Heart left ventricle (tissue), 16 donors: ENCODE data around the gene LSAMP. TPM values are rescaled to one million over a fixed set of nuclear protein-coding genes. Genes with fewer than 3 reads are reported as not detected.

Experiments used
- ATAC-seq, 4 donors: fragments of 200-7000 bp; cut with Tn5 transposase; one replicate each; pipeline ENCODE4 v1.9.1; 2020 to 2022; ENCODE audit warnings: moderate library complexity in 4 of 4, mild to moderate bottlenecking in 3 of 4, moderate number of reproducible peaks in 1 of 4
- DNase-seq, 5 donors: peaks; one replicate each; pipeline ENCODE4 v3.0.0-alpha.2; 2020
- H3K27ac ChIP-seq, 12 donors: fragments of 200-600 bp; sonication (generic) in 4 of 12; one replicate each; pipeline versions ENCODE4 v1.5.0 to v1.8.0; 2016 to 2022; ENCODE audit warnings: mild to moderate bottlenecking in 2 of 12
- H3K27me3 ChIP-seq, 9 donors: fragments of 200-600 bp; sonication (generic) in 2 of 9; one replicate each; pipeline versions ENCODE4 v1.5.1 to v1.8.0; 2016 to 2022; ENCODE audit warnings: mild to moderate bottlenecking in 3 of 9
- H3K36me3 ChIP-seq, 9 donors: fragments of 200-600 bp; sonication (generic) in 2 of 9; one replicate each; pipeline versions ENCODE4 v1.5.0 to v1.8.0; 2018 to 2022; ENCODE audit warnings: mild to moderate bottlenecking in 2 of 9
- H3K4me1 ChIP-seq, 12 donors: fragments of 200-600 bp; sonication (generic) in 4 of 12; one replicate each; pipeline versions ENCODE4 v1.5.0 to v1.8.0; 2016 to 2022; ENCODE audit warnings: mild to moderate bottlenecking in 3 of 12
- H3K4me3 ChIP-seq, 12 donors: fragments of 200-600 bp; sonication (generic) in 4 of 12; one replicate each; pipeline versions ENCODE4 v1.5.0 to v1.8.0; 2017 to 2022; ENCODE audit warnings: mild to moderate bottlenecking in 9 of 12, moderate library complexity in 4 of 12
- H3K9me3 ChIP-seq, 12 donors: fragments of 200-600 bp; sonication (generic) in 4 of 12; one replicate each; pipeline versions ENCODE4 v1.5.0 to v1.8.0; 2016 to 2022; ENCODE audit warnings: mild to moderate bottlenecking in 1 of 12
- CTCF ChIP-seq, 12 donors: fragments of 200-600 bp; sonication (generic) in 4 of 12; IDR thresholded peaks; one replicate each; pipeline versions ENCODE4 v1.5.0 to v1.8.0; 2018 to 2022; ENCODE audit warnings: antibody characterized with exemption in 12 of 12, mild to moderate bottlenecking in 5 of 12
- POLR2A ChIP-seq, 2 donors: fragments of 450-650 bp; IDR thresholded peaks; one replicate each; pipeline ENCODE4 v1.6.1; 2017; ENCODE audit warnings: antibody characterized with exemption in 2 of 2, mild to moderate bottlenecking in 2 of 2, moderate library complexity in 2 of 2
- WGBS, 4 donors: extraction: QIAGEN DNeasy Blood & Tissue Kit in 2 of 4; methylation state at CpG; one replicate each; pipeline versions ENCODE4 v1.1.5 to v1.1.7; 2013 to 2018; 5-methylcytosine and 5-hydroxymethylcytosine counted together
- intact Hi-C, 10 donors: fragments of 100-400 bp; cut with DNase I; formaldehyde crosslinking; loops; one replicate each; pipeline versions ENCODE4 v1.11.1 to v1.14.2; 2022
- polyA plus RNA-seq, 2 donors: library from polyadenylated mRNA; stranded (reverse); fragments of 200-250 nt; gene quantifications; one replicate each; pipeline ENCODE4 v1.2.3, GENCODE V29; 2013
- total RNA-seq, 9 donors: library from RNA; depleted of rRNA in 2 of 9; stranded (reverse); fragments of >200 nt in 2 of 9; fragmentation: NEBNext Ultra II Directional in 3 of 9; extraction: Animal tissue kit (Norgen Biotek cat#: 25700) in 3 of 9; gene quantifications; one replicate each; pipeline versions ENCODE4 v1.1.0 to v1.2.4, GENCODE V29; 2016 to 2023
- donor health status: ischemic (EF 13 %, LVEDD 7.1; RV severe dilation, severe dysfunction).
- donor health status: healthy with polysubstance abuse.
- donor health status: DM: no; HTN: yes; CAD: no.
- donor health status: DM: no; HTN: no; CAD: no.
- donor health status: ischemic (EF 25% LVEDD 6.9; RV normal size, moderate dysfunction).
- donor health status: ischemic (EF 25% LVEDD 5.7; RV mildly dilated, moderate dysfunction).
- donor health status: healthy.
- donor health status: DM: yes; HTN: yes; CAD: no.
- donor health status: ischemic (EF 35%, LVEDD 5.7; RV mildly dilated, moderate dysfunction).
- donor health status: nonischemic (EF 11% LVEDD 7.7; RV severe dilation, severe dysfunction).
- donor health status: DM: yes; HTN: yes; CAD: no.
- donor health status: PGD.
- donor health status: ischemic (EF 29% LVEDD 5.4; RV normal size, mild dysfunction).
- donor health status: nonischemic (EF 23%, LVEDD 6.1; RV moderate dilation, normal function).

The LSAMP gene
- total and polyA plus RNA-seq, 11 donors, result 1.6 to 52.3 (median 7.2) TPM

- Histone ChIP-seq H3K4me3 (no peak overlapping the region), H3K27ac (no peak overlapping the region), H3K27me3 (no peaks in the 10 kb centered on the region), H3K4me1 (no peaks in the 10 kb centered on the region), H3K36me3 (no peaks in the 10 kb centered on the region), H3K9me3 (peaks cover 0 to 12% (median 3%) of the 10 kb centered on the region in 12 donors)
- DNase-seq, result no peak
- TF ChIP-seq CTCF (IDR thresholded peaks at IDR 0.05) (no peak), POLR2A (IDR thresholded peaks at IDR 0.05) (no peak)
- WGBS, 4 donors, result 86 to 96% (median 91%) methylated on average over 1 of the region's 1 CpG
- intact Hi-C loops, result no loop called here
- ATAC-seq, result no peak
These were observed 528.4 kb downstream of the LSAMP start for GRCh38 chr3:115916866-115917265.

GRCh38 chr3:115915061-115915460 is 530.2 kb downstream of the LSAMP start:
- ATAC-seq, result no peak
- H3K27ac ChIP-seq, result no peak overlapping the region
- TF ChIP-seq CTCF (IDR thresholded peaks at IDR 0.05) (no peak), POLR2A (IDR thresholded peaks at IDR 0.05) (no peak)
- DNase-seq, result no peak
- intact Hi-C loops, result no loop called here
- 73 to 93% (median 80%) methylated on average over 1 of the region's 1 CpG for WGBS, 4 donors
- H3K36me3 ChIP-seq, result no peaks in the 10 kb centered on the region
- H3K9me3 ChIP-seq, result no peaks in the 10 kb centered on the region
- no peaks in the 10 kb centered on the region for H3K4me1 ChIP-seq
- H3K27me3 ChIP-seq, result no peaks in the 10 kb centered on the region
- no peak overlapping the region for H3K4me3 ChIP-seq

GRCh38 chr3:115913069-115913686 is 532.1 kb downstream of the LSAMP start:
- no peak for TF ChIP-seq POLR2A (IDR thresholded peaks at IDR 0.05)
- no peaks in the 10 kb centered on the region for H3K36me3 ChIP-seq
- H3K9me3 ChIP-seq, result no peaks in the 10 kb centered on the region
- no peaks in the 10 kb centered on the region for H3K27me3 ChIP-seq
- intact Hi-C loops, result no loop called here
- DNase-seq, result no peak
- H3K4me3 ChIP-seq, result no peak overlapping the region
- WGBS, 4 donors, result 76 to 81% (median 79%) methylated on average over 4 of the region's 4 CpGs
- no peak overlapping the region for H3K27ac ChIP-seq
- ATAC-seq, result no peak
- H3K4me1 ChIP-seq, result no peaks in the 10 kb centered on the region

GRCh38 chr3:115912372-115912771 is 532.9 kb downstream of the LSAMP start:
- DNase-seq, result peak in 2 of 5 donors; percentile 31 to 34
- Histone ChIP-seq H3K9me3 (no peaks in the 10 kb centered on the region), H3K4me1 (no peaks in the 10 kb centered on the region), H3K27ac (no peak overlapping the region), H3K4me3 (no peak overlapping the region), H3K36me3 (no peaks in the 10 kb centered on the region), H3K27me3 (no peaks in the 10 kb centered on the region)
- intact Hi-C loops, result no loop called here
- TF ChIP-seq CTCF (IDR thresholded peaks at IDR 0.05) (no peak), POLR2A (IDR thresholded peaks at IDR 0.05) (no peak)
- peak in 1 of 4 donors; percentile 63 for ATAC-seq
- WGBS, 4 donors, result 37 to 71% (median 54%) methylated on average over 2 of the region's 2 CpGs

GRCh38 chr3:115905871-115906270 is 539.4 kb downstream of the LSAMP start:
- no peak for ATAC-seq
- Histone ChIP-seq H3K4me3 (no peak overlapping the region), H3K36me3 (no peaks in the 10 kb centered on the region), H3K27ac (no peak overlapping the region), H3K4me1 (no peaks in the 10 kb centered on the region), H3K27me3 (no peaks in the 10 kb centered on the region), H3K9me3 (no peaks in the 10 kb centered on the region)
- intact Hi-C loops, result no loop called here
- DNase-seq, result no peak
- WGBS, 4 donors, result 80 to 91% (median 86%) methylated on average over 2 of the region's 2 CpGs
- TF ChIP-seq CTCF (IDR thresholded peaks at IDR 0.05) (no peak), POLR2A (IDR thresholded peaks at IDR 0.05) (no peak)
